HG02588 (cell line): Measurements from ENCODE around the gene NFIA.

Source experiments
- ATAC-seq: cut with Tn5 transposase; IDR thresholded peaks from one replicate; pipeline ENCODE4 v1.9.1; 2021; ENCODE audit warnings: mild to moderate bottlenecking, moderate library complexity; ENCODE audit not compliant: unreplicated experiment

NFIA gene

GRCh38 chr1:61143821-61144424, 61.6 kb downstream of the NFIA start:
- no peak for ATAC-seq

- no peak for ATAC-seq
Observed at GRCh38 chr1:61149010-61149860, 66.9 kb downstream of the NFIA start.

- no peak for ATAC-seq
Observed at GRCh38 chr1:61151565-61151964, 69.2 kb downstream of the NFIA start.

GRCh38 chr1:61152066-61152465, 69.7 kb downstream of the NFIA start:
- no peak for ATAC-seq

- no peak for ATAC-seq
Observed at GRCh38 chr1:61152469-61153105, 70.2 kb downstream of the NFIA start.

GRCh38 chr1:61156576-61157467, 74.5 kb downstream of the NFIA start:
- ATAC-seq, result no peak

- ATAC-seq, result no peak
Observed at GRCh38 chr1:61157468-61157987, 75.2 kb downstream of the NFIA start.

GRCh38 chr1:61158591-61158990, 76.2 kb downstream of the NFIA start:
- ATAC-seq, result no peak

- ATAC-seq, result no peak
Observed at GRCh38 chr1:61160526-61160925, 78.2 kb downstream of the NFIA start.

- no peak for ATAC-seq
Observed at GRCh38 chr1:61162520-61163258, 80.3 kb downstream of the NFIA start.

- ATAC-seq, result no peak
Observed at GRCh38 chr1:61163355-61163754, 81.0 kb downstream of the NFIA start.

- ATAC-seq, result no peak
Observed at GRCh38 chr1:61165402-61165801, 83.0 kb downstream of the NFIA start.

GRCh38 chr1:61167309-61167708, 84.9 kb downstream of the NFIA start:
- ATAC-seq, result no peak

- no peak for ATAC-seq
Observed at GRCh38 chr1:61169045-61169444, 86.7 kb downstream of the NFIA start.

GRCh38 chr1:61169634-61170033, 87.3 kb downstream of the NFIA start:
- no peak for ATAC-seq

GRCh38 chr1:61170328-61171238, 88.2 kb downstream of the NFIA start:
- ATAC-seq, result no peak

GRCh38 chr1:61171346-61171745, 89.0 kb downstream of the NFIA start:
- no peak for ATAC-seq

- ATAC-seq, result no peak
Observed at GRCh38 chr1:61171974-61172373, 89.6 kb downstream of the NFIA start.

- ATAC-seq, result no peak
Observed at GRCh38 chr1:61173118-61173517, 90.8 kb downstream of the NFIA start.
